GM19467 (cell line): ENCODE measurements around the gene SOAT1.
"Not testable (repeated sequence)": the region's sequence is repeated elsewhere in the genome, so short reads cannot be mapped to it uniquely, and the experiment has no call there.

ENCODE experiments used
- ATAC-seq: cut with Tn5 transposase; IDR thresholded peaks from one replicate; pipeline ENCODE4 v1.9.1; 2021; ENCODE audit warnings: mild to moderate bottlenecking, moderate library complexity; ENCODE audit not compliant: unreplicated experiment

Gene SOAT1

DNA sequence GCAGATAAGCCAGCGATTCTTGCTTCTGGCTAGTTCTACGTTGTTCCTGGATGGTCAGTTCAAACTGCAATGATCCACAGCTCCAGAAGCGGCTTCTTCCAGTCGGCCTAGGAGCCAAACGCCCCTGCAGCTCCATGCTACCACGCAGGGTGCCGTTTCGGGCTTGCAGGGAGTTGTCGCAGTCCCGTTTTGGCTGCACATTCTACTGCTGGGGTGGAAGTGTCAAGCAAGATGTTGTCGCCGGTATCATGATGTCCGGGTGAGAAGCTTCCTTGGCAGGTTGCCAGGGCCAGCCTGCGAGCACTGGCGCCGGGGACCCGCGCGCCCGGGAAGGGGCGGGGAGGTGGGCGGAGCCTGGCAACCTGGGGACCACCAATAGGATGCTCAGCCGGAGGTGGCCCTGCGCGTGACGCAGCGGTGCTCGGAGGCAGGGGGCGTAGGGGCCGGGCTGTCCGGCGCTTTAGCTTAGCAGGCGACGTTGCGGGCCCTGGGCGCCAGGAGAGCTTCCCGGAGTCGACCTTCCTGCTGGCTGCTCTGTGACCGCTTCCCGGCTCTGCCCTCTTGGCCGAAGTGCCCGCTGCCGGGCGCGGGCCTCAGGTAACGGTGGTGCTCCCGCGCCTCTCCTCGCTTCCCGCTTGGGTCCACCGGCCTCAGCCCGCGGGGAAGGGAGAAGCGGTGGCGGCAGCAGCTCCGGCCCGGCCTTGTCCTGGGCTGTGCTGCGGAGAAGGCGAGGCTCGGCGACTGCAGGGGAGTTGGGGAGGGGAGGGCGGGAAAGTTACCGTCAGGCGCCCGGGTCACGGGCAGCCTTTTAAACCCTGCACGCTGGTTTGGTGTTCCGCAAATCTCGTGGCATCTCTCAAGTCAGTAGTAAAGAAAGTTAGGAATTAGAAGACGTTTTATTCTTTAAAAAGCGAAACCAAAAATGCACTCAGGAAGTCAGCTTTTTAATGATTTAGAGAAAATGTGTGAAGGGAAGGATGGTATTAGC is at the start of gene SOAT1:
Gene SOAT1, plus strand, starts transcription at position 458 of the 988 bp plus-strand sequence. CDS start 8,888 bp downstream, outside the sequence.
- peak; percentile 94 for ATAC-seq

DNA sequence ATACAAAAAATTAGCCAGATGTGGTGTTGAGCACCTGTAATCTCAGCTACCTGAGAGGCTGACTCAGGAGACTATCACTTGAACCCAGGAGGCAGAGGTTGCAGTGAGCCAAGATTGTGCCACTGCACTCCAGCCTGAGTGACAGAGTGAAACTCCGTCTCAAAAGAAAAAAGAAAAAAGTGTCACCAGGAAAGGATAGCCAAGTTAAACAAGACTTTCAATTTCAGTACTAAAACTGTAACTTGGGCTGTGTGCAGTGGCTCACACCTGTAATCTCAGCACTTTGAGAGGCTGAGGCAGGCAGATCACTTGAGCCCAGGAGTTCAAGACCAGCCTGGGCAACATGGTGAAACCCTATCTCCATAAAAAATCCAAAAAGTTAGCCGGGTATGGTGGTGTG is 48.2 kb upstream of the SOAT1 start:
- ATAC-seq = not testable (repeated sequence)

DNA sequence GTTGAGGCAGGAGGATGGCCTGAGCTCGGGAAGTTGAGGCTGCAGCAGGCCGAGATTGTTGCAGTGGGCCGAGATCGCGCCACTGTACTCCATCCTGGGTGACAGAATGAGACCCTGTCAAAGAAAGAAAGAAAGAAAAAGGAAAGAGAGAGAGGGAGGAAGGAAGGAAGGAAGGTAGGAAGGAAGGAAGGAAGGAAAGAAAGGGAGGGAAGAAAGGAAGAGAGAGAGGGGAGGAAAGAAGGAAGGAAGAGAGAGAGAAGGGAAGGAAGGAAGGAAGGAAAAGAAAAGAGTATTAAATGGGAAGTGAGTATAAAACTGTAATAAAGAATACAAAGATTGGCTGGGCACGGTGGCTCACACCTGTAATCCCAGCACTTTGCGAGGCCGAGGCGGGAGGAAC is 45.7 kb upstream of the SOAT1 start:
- ATAC-seq = no peak

DNA sequence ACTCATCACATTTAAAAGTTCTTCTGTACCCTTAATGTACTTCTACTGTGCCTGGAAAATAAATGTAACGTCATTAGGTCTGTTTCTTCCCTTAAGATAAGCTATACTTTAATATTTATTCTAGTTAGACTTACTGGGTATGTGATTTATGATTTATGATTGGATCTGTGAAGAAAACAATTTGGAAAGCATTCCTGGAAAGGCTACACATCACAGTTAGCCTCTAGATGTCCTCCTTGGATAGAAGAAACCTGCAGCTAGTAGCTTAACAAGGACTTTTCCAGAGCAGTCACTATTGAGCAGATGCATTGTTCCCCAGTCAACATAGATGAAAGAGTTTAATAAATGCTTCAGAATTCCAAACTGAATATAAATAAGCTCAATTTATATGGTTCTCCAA is 41.9 kb upstream of the SOAT1 start:
- ATAC-seq = no peak

DNA sequence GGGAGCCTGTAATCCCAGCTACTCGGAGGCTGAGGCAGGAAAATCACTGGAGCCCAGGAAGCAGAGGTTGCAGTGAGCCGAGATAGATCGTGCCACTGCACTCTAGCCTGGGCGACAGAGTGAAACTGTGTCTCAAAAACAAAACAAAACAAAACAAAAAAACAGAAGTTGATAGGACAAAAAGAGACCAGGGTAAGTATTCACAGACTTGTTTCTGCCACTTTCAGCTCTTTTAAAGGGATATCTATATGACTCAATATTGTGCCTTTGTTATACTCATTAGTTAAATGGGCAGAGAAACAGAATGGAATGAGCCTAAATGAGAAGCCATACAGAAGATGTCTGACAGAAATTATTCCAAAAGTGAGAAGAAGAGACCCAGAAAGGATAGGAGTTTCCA is 41.0 kb upstream of the SOAT1 start:
- no peak for ATAC-seq

DNA sequence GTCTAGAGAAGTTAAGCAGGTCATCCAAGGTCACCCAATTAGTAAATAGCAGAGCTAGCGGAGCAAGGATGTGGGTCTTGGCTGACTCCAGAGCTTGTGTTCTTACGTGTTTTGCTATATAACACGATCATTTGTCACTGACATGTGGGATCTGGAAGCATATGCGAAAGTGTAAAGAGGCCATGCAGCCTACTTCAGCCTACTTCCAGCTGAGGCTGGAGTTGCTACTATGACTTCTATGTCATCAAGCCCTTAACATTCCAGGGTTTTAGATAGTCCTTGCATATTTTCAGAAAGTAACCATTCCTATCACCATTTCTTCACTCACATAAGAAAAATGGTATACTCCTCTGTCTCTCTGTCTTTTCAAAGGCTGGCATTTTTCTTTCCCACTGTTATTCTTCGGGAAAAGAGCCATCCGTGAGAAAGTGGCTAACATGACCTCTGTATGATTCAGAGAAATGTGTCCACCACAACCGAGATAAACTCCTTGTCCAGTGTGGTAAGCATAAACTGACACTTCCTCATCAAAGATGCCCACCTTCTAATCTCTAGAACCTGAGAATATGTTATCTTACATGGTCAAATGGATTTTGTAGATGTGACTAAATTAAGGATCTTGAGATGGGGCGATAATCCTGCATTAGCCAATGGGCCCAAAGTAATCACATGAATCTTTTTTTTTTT is 40.2 kb upstream of the SOAT1 start:
- no peak for ATAC-seq

DNA sequence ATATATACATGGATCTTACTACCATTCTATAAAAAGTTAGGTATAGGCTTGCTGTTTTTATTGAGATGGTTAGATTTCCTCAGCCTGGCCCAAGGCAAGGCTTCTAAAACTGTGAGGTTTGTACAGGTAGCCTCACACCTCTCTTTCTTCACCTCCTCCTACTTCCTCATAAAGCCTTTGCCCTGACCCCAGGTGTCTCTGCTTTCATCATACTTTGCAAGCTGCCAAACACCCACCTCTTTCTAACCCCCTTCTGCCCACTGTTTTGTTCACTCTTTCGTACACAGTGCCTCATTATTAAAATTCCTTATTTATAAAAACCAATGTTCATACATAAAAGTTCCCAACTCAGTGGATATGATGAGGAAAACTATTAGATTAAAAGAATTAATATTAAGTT is 31.4 kb upstream of the SOAT1 start:
- ATAC-seq = no peak

DNA sequence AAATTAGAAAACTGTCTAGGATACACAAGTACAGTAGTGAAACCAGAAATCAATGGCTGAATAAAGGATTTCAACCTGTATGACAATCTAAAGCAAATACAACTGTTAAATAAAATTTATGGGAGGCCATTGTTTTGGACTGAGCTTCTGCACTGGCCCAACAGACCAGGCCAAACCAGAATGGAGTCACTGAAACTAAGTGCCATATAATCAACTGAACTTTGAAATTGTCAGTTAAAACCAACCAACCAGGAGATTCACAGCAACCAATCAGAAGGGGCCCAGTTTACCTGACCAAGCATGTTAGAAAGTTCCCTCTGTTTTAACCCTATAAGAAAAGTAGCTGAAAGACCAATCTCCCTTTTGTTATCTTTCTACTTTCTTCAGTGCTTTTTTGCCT is 30.5 kb upstream of the SOAT1 start:
- ATAC-seq = no peak

DNA sequence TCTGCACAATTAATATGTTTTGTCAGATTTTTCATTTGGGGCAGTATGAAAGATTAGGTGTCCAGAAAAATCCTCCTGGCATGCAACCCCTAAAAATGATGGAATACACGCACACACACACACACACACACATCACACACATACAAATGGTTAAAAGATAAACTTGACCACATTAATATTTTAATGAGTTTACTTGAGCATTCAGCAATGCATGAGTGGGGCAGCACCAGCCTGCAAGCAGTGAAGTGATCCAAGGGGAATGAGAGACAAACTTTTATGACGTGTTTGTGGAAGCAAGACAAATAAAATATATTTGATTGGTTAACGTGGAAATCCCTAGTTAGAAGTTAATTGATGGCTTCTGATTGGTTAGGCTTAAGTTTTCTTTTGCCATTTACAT is 29.1 kb upstream of the SOAT1 start:
- ATAC-seq = no peak

DNA sequence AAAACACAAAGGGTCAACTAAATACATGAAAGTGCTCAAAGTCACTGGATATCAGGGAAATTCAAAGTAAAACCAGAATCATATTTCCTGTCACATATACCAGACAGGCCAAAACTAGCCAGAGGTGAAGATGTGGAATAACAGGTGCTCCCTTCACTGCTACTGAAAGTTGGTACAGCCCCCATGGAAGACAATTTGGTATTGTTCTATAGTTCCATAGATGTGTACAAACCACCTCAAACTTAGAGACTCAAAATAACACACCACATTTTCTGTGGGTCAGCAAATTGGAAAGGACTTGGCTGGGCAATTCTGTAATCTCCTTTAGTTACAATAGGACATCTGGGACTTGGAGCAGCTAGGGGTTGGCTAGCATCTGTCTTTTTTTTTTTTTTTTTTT is 24.5 kb upstream of the SOAT1 start:
- no peak for ATAC-seq

DNA sequence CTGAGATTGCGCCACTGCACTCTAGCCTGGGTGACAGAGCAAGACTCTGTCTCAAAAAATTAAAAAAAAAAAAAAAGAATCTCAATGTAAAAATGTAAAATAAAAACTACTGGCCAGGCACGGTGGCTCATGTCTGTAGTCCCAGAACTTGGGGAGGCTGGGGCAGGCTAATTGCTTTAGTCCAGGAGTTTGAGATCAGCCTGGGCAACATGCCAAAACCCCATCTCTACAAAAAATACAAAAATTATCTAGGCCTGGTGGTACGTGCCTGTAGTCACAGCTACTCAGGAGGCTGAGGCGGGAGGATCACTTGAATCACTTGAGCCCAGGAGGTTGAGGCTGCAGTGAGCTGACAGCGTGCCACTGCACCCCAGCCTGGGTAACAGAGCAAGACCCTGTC is 19.2 kb upstream of the SOAT1 start:
- not testable (repeated sequence) for ATAC-seq

DNA sequence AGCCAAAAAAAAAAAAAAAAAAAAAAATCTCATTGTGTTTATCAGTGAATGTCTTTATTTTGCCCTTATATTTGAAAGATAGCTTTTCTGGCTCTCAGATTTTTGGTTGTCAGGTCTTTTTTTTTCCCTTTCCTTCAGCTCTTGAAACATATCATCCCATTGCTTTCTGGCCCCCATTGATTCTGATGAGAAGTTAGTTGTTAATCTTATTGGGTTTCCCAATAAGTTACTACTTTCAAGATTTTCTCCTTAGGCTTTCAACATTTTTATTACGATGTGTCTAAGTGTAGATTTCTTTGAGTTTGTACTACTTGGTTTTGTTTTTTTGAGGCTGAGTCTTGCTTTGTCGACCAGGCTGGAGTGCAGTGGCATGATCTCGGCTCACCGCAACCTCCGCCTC is 14.7 kb upstream of the SOAT1 start:
- no peak for ATAC-seq

DNA sequence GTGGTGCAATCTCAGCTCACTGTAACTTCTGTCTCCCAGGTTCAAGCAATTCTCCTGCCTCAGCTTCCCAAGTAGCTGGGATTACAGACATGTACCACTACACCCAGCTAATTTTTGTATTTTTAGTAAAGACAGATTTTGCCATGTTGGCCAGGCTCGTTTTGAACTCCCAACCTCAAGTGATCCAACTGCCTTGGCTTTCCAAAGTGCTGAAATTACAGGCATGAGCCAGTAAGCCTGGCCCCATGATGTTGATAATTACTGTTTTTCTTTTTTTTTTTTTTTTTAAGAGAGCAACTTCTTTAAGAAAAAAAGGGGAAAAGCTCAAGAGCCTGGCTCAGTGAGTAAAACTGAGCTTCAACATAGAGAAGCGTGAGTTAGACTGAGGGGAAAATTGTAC is 9.6 kb upstream of the SOAT1 start:
- ATAC-seq = no peak

DNA sequence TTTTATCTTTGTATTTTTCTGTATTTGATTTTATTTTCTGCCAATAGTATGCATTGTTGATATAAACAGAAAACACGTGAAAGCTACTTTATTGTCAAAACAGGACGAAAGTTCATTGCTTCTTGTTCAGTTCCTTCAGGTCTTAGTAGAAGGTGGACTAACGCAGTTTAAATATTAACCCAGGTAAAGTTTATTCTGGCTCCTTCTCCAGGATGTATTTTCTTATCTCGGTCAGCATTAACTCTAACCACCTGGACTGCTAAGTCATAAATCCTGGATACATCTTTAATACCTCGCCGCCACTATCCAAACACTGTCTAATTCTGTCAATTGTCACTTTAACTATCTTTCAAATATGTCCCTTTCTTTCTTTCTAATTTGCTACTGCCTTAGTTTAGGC is 5.7 kb upstream of the SOAT1 start:
- ATAC-seq = no peak

DNA sequence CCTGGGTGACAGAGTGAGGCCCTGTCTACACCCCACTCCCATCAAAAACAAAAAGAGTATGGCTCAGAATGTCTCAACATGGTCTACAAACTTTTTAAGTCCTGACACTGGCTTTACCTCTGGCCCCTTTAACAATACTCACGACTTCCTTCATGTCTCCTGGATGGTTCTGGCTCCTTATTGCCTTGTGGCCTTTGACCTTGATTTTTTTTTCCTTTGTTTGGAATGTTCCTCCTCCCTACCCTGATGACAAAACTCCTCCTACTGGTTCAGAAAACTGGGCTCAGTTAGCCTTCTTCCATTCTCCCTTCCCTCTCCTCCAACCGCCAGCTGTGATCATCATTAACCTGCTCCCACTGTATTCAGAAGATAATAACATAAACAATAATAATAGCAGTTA is 4.6 kb upstream of the SOAT1 start:
- no peak for ATAC-seq

DNA sequence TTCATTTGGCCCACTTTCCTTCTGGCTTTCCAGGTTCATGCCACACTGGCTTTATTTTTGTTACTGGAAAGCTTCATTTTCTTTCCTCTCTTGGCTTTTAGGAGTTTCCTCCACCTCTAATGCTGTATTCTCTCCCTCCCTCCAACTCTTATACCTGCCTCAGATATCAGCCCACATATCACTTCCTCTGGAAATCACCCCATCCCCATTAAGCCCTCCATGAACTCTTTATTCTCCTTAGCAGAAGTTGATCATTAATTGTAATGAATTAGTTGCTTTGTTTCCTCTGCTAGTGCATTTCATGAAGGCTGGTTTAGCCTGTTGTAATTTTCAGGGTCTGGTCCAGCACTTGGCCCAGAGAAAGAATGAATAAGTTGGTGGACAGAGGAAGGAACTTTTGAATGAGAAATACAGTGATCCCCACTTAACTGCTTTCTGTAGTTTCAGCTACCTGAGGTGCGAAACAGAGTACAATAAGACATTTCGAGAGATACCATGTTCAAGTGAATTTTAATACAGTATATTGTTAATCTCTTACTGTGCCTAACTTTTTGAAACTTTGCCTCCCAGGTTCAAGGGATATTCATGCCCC is 1.7 kb downstream of the SOAT1 start:
- no peak for ATAC-seq

DNA sequence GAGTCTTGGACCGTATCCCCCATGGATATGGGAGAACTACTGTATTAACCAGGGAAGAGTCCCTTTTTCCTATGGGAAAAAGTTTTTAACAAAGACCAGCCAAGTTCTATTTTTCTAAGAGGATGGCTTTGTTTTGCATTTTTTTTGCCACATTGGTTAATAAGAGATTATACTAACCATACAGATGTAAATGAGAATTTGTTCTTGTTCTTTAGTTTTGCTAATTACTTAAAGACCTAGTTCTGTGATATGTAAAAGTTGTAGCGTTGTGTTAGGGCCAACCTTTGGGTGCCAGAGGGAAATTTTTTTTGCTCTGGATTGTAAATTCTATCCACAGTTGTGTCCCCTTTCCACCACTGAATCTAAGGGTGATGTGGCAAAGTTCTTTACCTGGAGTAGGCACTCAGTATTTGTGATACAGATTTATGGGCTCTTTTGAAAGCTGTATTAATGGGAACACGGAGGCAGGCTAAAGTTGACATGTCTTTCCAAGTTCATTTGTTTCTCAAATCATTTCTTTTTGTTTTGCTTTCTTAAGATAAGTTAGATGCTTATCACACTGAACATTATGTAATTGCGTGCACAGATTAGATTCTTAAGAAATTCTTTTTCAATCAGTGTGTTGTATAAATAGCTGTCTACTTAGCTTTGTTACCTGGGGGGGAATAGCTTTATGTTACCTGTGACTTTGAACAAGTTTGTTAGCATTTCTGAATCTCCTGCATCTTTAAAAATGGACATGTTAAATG is 2.9 kb downstream of the SOAT1 start:
- no peak for ATAC-seq

DNA sequence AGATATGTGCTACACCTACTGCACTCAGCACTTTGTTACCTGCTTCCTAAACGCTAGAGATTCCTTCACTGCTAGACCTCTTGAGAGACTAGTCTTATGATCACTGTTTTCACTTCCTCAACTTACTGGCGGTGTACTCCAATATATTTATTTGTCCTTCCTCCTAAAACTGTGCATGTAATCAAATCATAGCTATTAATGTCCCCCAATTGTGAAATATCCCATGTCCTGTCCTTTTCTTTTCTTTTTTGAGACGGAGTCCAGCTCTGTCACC is 3.4 kb downstream of the SOAT1 start:
- ATAC-seq = no peak

DNA sequence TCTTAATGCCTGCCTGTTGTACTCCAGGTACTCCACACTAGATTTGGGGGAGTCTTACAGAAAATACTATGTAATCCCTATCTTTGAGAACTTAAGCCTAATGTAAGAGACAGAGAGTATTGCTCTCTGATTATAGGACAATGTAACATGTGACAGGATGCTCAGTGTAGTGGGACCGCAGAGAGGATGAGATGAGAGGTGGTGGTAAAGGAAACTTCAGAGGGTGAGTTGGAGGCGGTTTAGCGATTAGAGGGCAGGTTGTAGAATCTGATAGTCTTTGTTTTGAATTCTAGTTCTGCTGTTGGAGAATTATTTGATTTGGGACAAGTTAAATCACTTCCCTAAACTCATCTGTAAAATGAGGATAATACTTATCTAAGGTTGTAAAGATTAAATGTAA is 5.4 kb downstream of the SOAT1 start:
- ATAC-seq = peak; percentile 72

DNA sequence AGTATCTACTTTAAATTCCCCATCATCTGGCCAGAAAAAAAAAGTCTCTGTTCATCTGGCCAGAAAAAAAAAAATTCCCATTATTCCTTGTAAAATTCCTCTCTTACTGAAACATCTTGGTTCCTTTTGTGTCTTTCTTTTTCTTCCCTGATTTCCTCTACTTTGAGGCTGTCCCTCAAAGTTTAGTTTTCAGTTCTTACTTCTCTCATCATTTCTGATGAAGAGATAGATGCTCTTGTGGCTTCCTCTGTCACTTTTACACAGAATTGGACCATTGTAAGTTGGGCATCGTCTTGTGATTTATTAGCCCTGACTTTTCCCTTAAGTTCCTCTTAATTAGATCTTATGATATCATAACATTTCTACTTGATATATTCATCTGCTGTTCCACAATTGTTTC is 6.5 kb downstream of the SOAT1 start:
- ATAC-seq = no peak

DNA sequence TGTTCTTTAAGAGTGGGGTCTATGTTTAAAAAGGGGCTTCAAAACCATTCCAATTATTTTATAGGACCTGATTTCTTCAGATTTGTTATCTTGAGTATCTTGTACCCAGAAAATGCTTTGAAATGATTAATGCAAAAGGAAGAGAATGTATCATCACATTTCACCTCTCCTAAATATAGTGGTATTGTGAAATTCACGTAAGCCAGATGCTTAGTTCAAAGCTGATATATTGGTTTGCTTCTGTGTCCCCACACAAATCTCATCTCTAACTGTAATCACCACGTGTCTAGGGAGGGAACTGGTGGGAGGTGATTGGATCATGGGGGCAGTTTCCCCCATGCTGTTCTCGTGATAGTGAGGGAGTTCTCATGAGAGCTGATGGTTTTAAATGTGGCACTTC is 8.5 kb downstream of the SOAT1 start:
- no peak for ATAC-seq
